Hepatocyte (in vitro differentiated cells): Measurements from ENCODE around the gene RCOR2. TPM values are rescaled to one million over a fixed set of nuclear protein-coding genes. Genes with fewer than 3 reads are reported as not detected.
A peak's percentile ranks its signal among the peaks of the same experiment; 100 is the strongest.

Source experiments
- DNase-seq: peaks from one replicate; pipeline ENCODE4 v3.0.0-alpha.2; 2016; ENCODE audit warnings: low spot score
- H2AFZ ChIP-seq: fragments of 200-600 bp; sonication (generic); 2 replicates; pipeline ENCODE4 v1.6.0; 2016; ENCODE audit warnings: antibody characterized with exemption, mild to moderate bottlenecking
- H3K27ac ChIP-seq: fragments of 200-600 bp; sonication (generic); 2 replicates; pipeline ENCODE4 v1.5.1; 2016; ENCODE audit warnings: mild to moderate bottlenecking
- H3K27me3 ChIP-seq: fragments of 200-600 bp; sonication (generic); 2 replicates; pipeline ENCODE4 v1.6.1; 2016
- H3K36me3 ChIP-seq: fragments of 200-600 bp; sonication (generic); replicated peaks from 2 replicates; pipeline ENCODE4 v1.5.1; 2016; ENCODE audit warnings: low read depth; ENCODE audit not compliant: insufficient read depth
- H3K4me1 ChIP-seq: fragments of 200-600 bp; sonication (generic); 2 replicates; pipeline ENCODE4 v1.5.1; 2016; ENCODE audit warnings: mild to moderate bottlenecking, moderate library complexity; ENCODE audit not compliant: insufficient read depth
- H3K4me2 ChIP-seq: fragments of 200-600 bp; sonication (generic); 2 replicates; pipeline ENCODE4 v1.6.0; 2016
- H3K4me3 ChIP-seq: fragments of 200-600 bp; sonication (generic); 2 replicates; pipeline ENCODE4 v1.5.1; 2016; ENCODE audit warnings: mild to moderate bottlenecking
- H3K79me2 ChIP-seq: fragments of 200-600 bp; sonication (generic); 2 replicates; pipeline ENCODE4 v1.6.0; 2017; ENCODE audit warnings: mild to moderate bottlenecking
- H3K9me2 ChIP-seq: fragments of 200-600 bp; sonication (generic); replicated peaks from 2 replicates; pipeline ENCODE4 v1.6.0; 2017; ENCODE audit warnings: mild to moderate bottlenecking; ENCODE audit not compliant: insufficient read depth
- H3K9me3 ChIP-seq: fragments of 200-600 bp; sonication (generic); 2 replicates; pipeline ENCODE4 v1.5.1; 2016; ENCODE audit warnings: low read depth, mild to moderate bottlenecking
- H4K20me1 ChIP-seq: fragments of 200-600 bp; sonication (generic); 2 replicates; pipeline ENCODE4 v1.6.0; 2016; ENCODE audit warnings: mild to moderate bottlenecking; ENCODE audit not compliant: insufficient read depth, poor library complexity, severe bottlenecking
- EZH2 ChIP-seq: fragments of 200-600 bp; sonication (generic); IDR thresholded peaks from 2 replicates; pipeline ENCODE4 v1.6.1; 2016; ENCODE audit warnings: antibody characterized with exemption, mild to moderate bottlenecking, borderline replicate concordance
- EZH2phosphoT487 ChIP-seq: fragments of 200-600 bp; sonication (generic); IDR thresholded peaks from one replicate; pipeline ENCODE4 v1.6.1; 2018; ENCODE audit warnings: antibody characterized with exemption, mild to moderate bottlenecking, low read depth, moderate library complexity; ENCODE audit not compliant: unreplicated experiment, severe bottlenecking
- WGBS: methylation state at CpG from one replicate; pipeline ENCODE4 v1.1.6; 2016; ENCODE audit warnings: low lambda C conversion rate; ENCODE audit errors: missing lambda C conversion rate; 5-methylcytosine and 5-hydroxymethylcytosine counted together
- polyA plus RNA-seq: library from polyadenylated mRNA; unstranded; fragments of >200 nt; fragmentation: Nextera tagmentation; extraction: Ambion mirVana; gene quantifications from 2 replicates; pipeline ENCODE4 v1.2.1, GENCODE V29; 2016
- total RNA-seq: library from RNA; depleted of rRNA; stranded (reverse); fragments of >200 nt; gene quantifications from 2 replicates; pipeline ENCODE4 v1.2.3, GENCODE V29; 2014
- TF ChIP-seq, protein P1 (sequence below): fragments of 200-600 bp; sonication (generic); IDR thresholded peaks from 2 replicates; pipeline ENCODE4 v1.5.1; 2016; ENCODE audit warnings: antibody characterized with exemption, mild to moderate bottlenecking; ENCODE audit not compliant: poor library complexity

RCOR2 gene
- total and polyA plus RNA-seq, 2 experiments from 2014 or later: 3.5 to 4.3 TPM

DNA sequence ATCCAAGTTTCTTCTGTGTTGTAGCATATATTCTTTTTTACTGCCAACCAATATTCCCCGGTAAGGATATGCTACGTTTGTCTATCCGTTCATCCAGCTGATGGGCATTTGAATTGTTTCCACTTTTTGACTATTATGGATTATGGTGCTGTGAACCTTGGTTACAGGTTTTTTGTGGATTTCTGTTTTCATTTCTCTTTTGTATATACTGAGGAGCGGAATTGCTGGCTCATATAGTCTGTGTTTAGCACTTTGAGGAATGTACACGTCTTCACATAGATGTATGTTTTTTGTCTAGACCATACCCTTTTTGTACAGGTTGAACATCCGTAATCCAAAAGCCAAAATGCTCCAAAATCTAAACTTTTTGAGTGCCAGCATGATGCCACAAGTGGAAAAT, 23.6 kb downstream of the RCOR2 start:
- Histone ChIP-seq H3K4me1 (peaks cover 17% of the 10 kb centered on the region), H3K9me2 (no peaks in the 10 kb centered on the region), H2AFZ (no peak overlapping the region), H4K20me1 (peaks cover 59% of the 10 kb centered on the region), H3K4me2 (no peak overlapping the region), H3K27ac (no peak overlapping the region), H3K36me3 (no peaks in the 10 kb centered on the region), H3K79me2 (peaks cover 73% of the 10 kb centered on the region), H3K9me3 (no peaks in the 10 kb centered on the region), H3K27me3 (no peaks in the 10 kb centered on the region), H3K4me3 (no peak overlapping the region)
- 99% methylated on average over 6 of the region's 6 CpGs for WGBS
- no peak for DNase-seq
- TF ChIP-seq, protein P1, sequence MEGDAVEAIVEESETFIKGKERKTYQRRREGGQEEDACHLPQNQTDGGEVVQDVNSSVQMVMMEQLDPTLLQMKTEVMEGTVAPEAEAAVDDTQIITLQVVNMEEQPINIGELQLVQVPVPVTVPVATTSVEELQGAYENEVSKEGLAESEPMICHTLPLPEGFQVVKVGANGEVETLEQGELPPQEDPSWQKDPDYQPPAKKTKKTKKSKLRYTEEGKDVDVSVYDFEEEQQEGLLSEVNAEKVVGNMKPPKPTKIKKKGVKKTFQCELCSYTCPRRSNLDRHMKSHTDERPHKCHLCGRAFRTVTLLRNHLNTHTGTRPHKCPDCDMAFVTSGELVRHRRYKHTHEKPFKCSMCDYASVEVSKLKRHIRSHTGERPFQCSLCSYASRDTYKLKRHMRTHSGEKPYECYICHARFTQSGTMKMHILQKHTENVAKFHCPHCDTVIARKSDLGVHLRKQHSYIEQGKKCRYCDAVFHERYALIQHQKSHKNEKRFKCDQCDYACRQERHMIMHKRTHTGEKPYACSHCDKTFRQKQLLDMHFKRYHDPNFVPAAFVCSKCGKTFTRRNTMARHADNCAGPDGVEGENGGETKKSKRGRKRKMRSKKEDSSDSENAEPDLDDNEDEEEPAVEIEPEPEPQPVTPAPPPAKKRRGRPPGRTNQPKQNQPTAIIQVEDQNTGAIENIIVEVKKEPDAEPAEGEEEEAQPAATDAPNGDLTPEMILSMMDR: no peak
- no peak for TF ChIP-seq EZH2phosphoT487
- no peak for TF ChIP-seq EZH2

DNA sequence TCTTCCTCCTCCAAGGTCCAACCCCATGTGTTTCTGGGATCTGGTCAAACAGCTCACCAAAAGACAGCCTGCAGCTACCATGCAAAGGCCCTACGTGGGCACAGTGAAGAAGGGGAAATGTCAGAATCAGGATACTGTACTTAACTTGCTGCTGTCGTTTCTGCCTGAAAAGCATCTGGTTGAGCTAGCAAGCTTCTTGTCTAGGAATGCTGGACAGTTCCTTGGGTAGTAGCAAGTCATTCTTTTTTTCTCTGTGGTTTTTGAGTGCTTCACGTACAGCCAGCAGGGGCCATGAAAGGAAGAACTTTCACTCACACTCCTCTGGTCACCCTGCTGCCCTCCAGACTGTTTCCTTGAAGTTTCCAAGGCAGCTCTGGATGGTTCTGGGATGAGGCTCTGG, 24.7 kb downstream of the RCOR2 start:
- no peak overlapping the region for H3K4me2 ChIP-seq
- WGBS: 55% methylated on average over 3 of the region's 3 CpGs
- H3K79me2 ChIP-seq: peaks cover 77% of the 10 kb centered on the region
- H2AFZ ChIP-seq: no peak overlapping the region
- DNase-seq: peak; percentile 42
- H3K4me1 ChIP-seq: peaks cover 23% of the 10 kb centered on the region
- H4K20me1 ChIP-seq: peaks cover 61% of the 10 kb centered on the region
- no peaks in the 10 kb centered on the region for H3K27me3 ChIP-seq
- H3K27ac ChIP-seq: no peak overlapping the region
- no peaks in the 10 kb centered on the region for H3K9me2 ChIP-seq
- no peaks in the 10 kb centered on the region for H3K9me3 ChIP-seq
- TF ChIP-seq, protein P1: no peak
- no peak for TF ChIP-seq EZH2phosphoT487
- TF ChIP-seq EZH2: no peak
- H3K36me3 ChIP-seq: no peaks in the 10 kb centered on the region
- H3K4me3 ChIP-seq: no peak overlapping the region

DNA sequence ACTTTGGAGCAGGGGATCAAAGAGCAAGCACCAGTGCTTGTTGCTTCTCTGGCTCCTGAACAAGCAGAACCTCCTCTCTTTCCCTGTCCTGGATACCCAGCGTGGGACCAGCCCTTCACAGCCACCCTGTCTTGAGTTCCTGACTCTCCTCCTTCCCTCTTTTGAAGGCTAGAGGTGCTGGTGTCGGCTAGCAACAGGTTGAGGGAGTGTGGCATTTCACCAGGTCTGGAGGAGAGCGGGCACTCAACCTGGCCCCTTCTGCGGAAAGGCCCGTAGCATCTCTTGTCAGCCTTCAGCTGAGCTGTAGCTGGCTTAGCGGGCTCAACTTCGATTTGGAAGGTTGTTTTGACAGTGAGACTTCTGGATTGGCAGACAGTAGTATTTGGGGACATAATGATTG, 26.6 kb downstream of the RCOR2 start:
- no peaks in the 10 kb centered on the region for H3K9me2 ChIP-seq
- H3K27me3 ChIP-seq: no peaks in the 10 kb centered on the region
- TF ChIP-seq, protein P1: no peak
- TF ChIP-seq EZH2: no peak
- TF ChIP-seq EZH2phosphoT487: no peak
- H2AFZ ChIP-seq: no peak overlapping the region
- no peak overlapping the region for H3K4me3 ChIP-seq
- peaks cover 65% of the 10 kb centered on the region for H4K20me1 ChIP-seq
- 93% methylated on average over 7 of the region's 7 CpGs for WGBS
- H3K79me2 ChIP-seq: peaks cover 88% of the 10 kb centered on the region
- H3K27ac ChIP-seq: peak overlapping the region; percentile 99
- H3K36me3 ChIP-seq: no peaks in the 10 kb centered on the region
- peak overlapping the region; percentile 77 for H3K4me2 ChIP-seq
- H3K4me1 ChIP-seq: peaks cover 28% of the 10 kb centered on the region
- H3K9me3 ChIP-seq: no peaks in the 10 kb centered on the region
- DNase-seq: no peak

DNA sequence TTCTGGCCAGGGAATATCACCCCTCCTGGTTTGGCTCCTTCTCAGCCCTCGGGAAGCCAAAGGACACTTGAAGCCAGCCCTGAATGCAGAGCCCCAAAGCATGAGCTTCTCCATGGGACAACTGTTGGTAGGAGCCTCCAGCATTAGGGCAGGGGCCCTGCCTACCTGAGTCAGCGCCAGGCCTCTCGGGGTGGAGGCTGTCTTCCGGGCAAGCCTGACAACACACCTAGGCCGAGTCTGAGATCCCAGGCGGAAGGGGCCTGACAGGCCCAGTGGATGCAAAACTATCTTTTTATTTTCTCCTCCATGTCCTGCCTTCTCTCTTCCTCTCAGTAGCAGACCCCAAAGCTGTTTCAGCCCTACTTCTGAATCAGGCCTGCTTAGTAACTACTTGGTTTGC, 27.6 kb downstream of the RCOR2 start:
- Histone ChIP-seq H4K20me1 (peaks cover 68% of the 10 kb centered on the region), H3K4me2 (peak overlapping the region; percentile 77), H3K9me2 (no peaks in the 10 kb centered on the region), H3K27ac (peak overlapping the region; percentile 99), H3K4me1 (peaks cover 29% of the 10 kb centered on the region), H3K79me2 (peaks cover 87% of the 10 kb centered on the region), H2AFZ (no peak overlapping the region), H3K27me3 (no peaks in the 10 kb centered on the region), H3K4me3 (no peak overlapping the region), H3K9me3 (no peaks in the 10 kb centered on the region), H3K36me3 (no peaks in the 10 kb centered on the region)
- WGBS: 87% methylated on average over 6 of the region's 6 CpGs
- peak; percentile 53 for DNase-seq
- TF ChIP-seq EZH2phosphoT487: no peak
- no peak for TF ChIP-seq EZH2
- TF ChIP-seq, protein P1: no peak
